Thyroid gland (tissue), 4 donors: ENCODE data around the gene SDC4. TPM values are rescaled to one million over a fixed set of nuclear protein-coding genes. Genes with fewer than 3 reads are reported as not detected.

Experiments
- DNase-seq, 2 donors: peaks; one replicate each; pipeline ENCODE4 v3.0.0-alpha.2; 2019
- H3K27ac ChIP-seq, 3 donors: fragments of 200-600 bp; sonication (generic); 1 replicate in 2 of 3; 2 replicates in 1 of 3; pipeline ENCODE4 v1.5.1; 2016 to 2019; ENCODE audit warnings: mild to moderate bottlenecking in 1 of 3, moderate library complexity in 1 of 3
- H3K27me3 ChIP-seq: fragments of 200-600 bp; sonication (generic); one replicate; pipeline ENCODE4 v1.5.1; 2019
- H3K36me3 ChIP-seq, 2 donors: fragments of 200-600 bp; sonication (generic); one replicate each; pipeline ENCODE4 v1.5.1; 2016 to 2019
- H3K4me1 ChIP-seq, 2 donors: fragments of 200-600 bp; sonication (generic); one replicate each; pipeline ENCODE4 v1.5.1; 2017 to 2019
- H3K4me3 ChIP-seq, 3 donors: fragments of 200-600 bp; sonication (generic); replicated peaks in 1 of 3; 1 replicate in 2 of 3; 2 replicates in 1 of 3; pipeline ENCODE4 v1.5.1; 2016; ENCODE audit warnings: mild to moderate bottlenecking in 1 of 3
- H3K9me3 ChIP-seq: fragments of 200-600 bp; sonication (generic); one replicate; pipeline ENCODE4 v1.5.1; 2017
- POLR2A ChIP-seq, 2 donors: fragments of 450-650 bp; IDR thresholded peaks; one replicate each; pipeline ENCODE4 v1.6.1; 2017; ENCODE audit warnings: antibody characterized with exemption in 2 of 2, mild to moderate bottlenecking in 2 of 2, moderate library complexity in 1 of 2
- WGBS, 2 donors: methylation state at CpG; one replicate each; pipeline ENCODE4 v1.1.5; 2017; 5-methylcytosine and 5-hydroxymethylcytosine counted together
- intact Hi-C: fragments of 100-400 bp; cut with DNase I; formaldehyde crosslinking; loops from one replicate; pipeline ENCODE4 v1.15.1; 2023
- total RNA-seq, 4 donors: library from RNA; depleted of rRNA; stranded (reverse); fragments of >200 nt; gene quantifications; one replicate each; pipeline ENCODE4 v1.2.3, GENCODE V29; 2016
- TF ChIP-seq, protein P1 (sequence below), 6 experiments: fragments of 200-600 bp in 3 of 6; fragments of 450-650 bp in 3 of 6; sonication (generic) in 3 of 6; IDR thresholded peaks; one replicate each; pipeline ENCODE4 v1.5.1; 2016 to 2019; ENCODE audit warnings: antibody characterized with exemption in 6 of 6, mild to moderate bottlenecking in 2 of 6, inconsistent platforms in 1 of 6, moderate library complexity in 1 of 6

Gene SDC4
- total RNA-seq, 4 donors from 2014 or later: 35.5 to 101 (median 63.3) TPM

DNA sequence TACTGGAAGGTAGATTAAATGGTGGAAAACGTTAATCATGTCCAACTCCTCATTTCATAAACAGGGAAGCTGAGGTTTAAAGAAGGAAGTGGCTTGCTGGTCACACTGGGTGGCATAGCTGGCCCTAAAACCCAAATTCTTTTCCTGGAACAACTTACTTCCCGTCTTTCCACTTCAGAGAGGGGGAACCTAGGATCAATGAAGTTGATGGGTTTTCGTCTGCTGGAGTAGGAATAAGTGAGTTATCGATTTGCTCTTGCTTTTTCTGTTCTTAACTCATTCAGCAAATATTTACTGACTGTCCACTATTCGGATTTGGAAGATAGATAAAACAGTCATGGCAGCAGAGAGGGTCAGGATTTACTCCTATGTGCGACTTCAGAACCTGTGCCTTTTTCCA is 13.6 kb upstream of the SDC4 start:
- Histone ChIP-seq H3K27ac (no peak overlapping the region), H3K27me3 (no peaks in the 10 kb centered on the region), H3K4me1 (peaks cover 25 to 42% of the 10 kb centered on the region in 2 donors), H3K36me3 (peaks cover 12 to 15% of the 10 kb centered on the region in 2 donors), H3K4me3 (no peak overlapping the region), H3K9me3 (no peaks in the 10 kb centered on the region)
- 85% methylated on average over 6 of the region's 6 CpGs for WGBS, 2 donors
- TF ChIP-seq, protein P1, sequence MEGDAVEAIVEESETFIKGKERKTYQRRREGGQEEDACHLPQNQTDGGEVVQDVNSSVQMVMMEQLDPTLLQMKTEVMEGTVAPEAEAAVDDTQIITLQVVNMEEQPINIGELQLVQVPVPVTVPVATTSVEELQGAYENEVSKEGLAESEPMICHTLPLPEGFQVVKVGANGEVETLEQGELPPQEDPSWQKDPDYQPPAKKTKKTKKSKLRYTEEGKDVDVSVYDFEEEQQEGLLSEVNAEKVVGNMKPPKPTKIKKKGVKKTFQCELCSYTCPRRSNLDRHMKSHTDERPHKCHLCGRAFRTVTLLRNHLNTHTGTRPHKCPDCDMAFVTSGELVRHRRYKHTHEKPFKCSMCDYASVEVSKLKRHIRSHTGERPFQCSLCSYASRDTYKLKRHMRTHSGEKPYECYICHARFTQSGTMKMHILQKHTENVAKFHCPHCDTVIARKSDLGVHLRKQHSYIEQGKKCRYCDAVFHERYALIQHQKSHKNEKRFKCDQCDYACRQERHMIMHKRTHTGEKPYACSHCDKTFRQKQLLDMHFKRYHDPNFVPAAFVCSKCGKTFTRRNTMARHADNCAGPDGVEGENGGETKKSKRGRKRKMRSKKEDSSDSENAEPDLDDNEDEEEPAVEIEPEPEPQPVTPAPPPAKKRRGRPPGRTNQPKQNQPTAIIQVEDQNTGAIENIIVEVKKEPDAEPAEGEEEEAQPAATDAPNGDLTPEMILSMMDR (IDR thresholded peaks at IDR 0.05): no peak
- TF ChIP-seq POLR2A (IDR thresholded peaks at IDR 0.05): no peak
- intact Hi-C loops: no loop called here
- no peak for DNase-seq

DNA sequence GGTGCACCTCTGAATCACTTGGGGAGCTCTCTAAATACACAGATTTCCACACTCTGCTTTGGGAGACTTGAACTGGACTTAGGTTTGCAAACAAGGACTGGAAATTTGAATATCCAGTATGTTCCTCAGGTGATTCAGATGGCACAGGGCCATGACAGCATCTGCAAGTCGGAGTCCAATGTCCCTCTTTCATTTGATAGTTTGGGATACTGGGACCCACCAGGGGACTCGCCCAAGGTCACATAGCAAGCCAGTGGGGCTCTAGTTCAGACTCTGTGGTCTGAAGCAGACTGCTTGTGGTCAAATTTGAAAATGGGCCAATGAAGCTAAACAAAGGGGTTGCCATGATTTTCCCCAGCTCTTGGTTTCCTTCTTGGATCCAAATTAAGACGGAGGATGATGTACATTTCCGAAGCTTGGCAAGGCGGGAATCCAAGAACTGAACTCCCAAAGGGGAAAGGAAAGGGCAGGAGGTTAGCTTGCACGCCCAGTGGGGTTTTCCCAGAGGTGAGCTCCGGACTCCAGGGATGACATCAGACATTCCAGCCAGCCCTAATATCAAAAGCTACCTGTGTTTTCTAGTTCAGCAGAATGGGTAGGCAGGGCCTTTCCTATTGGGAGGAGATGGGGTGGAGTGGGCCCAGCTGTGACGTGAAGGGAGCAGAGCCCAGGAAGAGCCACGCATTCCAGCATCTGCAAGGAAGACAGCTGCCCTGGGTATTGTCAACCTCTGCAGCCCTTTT is 11.4 kb upstream of the SDC4 start:
- H3K36me3 ChIP-seq: no peaks in the 10 kb centered on the region
- TF ChIP-seq, protein P1 (IDR thresholded peaks at IDR 0.05): no peak
- TF ChIP-seq POLR2A (IDR thresholded peaks at IDR 0.05): no peak
- no peak overlapping the region for H3K4me3 ChIP-seq
- intact Hi-C loops: no loop called here
- 66 to 82% methylated on average over 9 of the region's 9 CpGs for WGBS, 2 donors
- no peaks in the 10 kb centered on the region for H3K27me3 ChIP-seq
- H3K27ac ChIP-seq: peak overlapping the region; percentile 37 to 82 (median 81)
- H3K9me3 ChIP-seq: no peaks in the 10 kb centered on the region
- H3K4me1 ChIP-seq: peaks cover 25 to 46% of the 10 kb centered on the region in 2 donors
- no peak for DNase-seq

DNA sequence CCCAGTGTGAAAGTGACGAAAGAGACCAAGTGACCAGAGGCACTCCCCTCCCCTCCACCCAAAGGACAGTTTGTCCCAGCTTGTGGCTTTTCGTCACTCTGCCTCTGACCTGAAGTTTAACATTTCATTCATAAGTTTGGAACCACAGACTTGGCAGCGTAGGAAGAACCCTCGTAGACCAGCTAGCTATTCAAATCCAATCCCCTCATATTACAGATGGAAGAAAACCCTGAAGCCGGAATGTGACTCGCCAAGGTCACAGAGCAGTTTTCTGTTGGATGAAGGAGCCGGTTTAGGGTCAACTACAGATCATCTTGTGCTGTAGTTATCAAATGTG is 10.8 kb upstream of the SDC4 start:
- TF ChIP-seq POLR2A (IDR thresholded peaks at IDR 0.05): no peak
- TF ChIP-seq, protein P1 (IDR thresholded peaks at IDR 0.05): no peak
- Histone ChIP-seq H3K9me3 (no peaks in the 10 kb centered on the region), H3K27ac (peak overlapping the region; percentile 37 to 82 (median 81)), H3K36me3 (no peaks in the 10 kb centered on the region), H3K4me1 (peaks cover 23 to 44% of the 10 kb centered on the region in 2 donors), H3K4me3 (no peak overlapping the region), H3K27me3 (no peaks in the 10 kb centered on the region)
- no peak for DNase-seq
- 90 to 91% methylated on average over 7 of the region's 7 CpGs for WGBS, 2 donors
- intact Hi-C loops: no loop called here

DNA sequence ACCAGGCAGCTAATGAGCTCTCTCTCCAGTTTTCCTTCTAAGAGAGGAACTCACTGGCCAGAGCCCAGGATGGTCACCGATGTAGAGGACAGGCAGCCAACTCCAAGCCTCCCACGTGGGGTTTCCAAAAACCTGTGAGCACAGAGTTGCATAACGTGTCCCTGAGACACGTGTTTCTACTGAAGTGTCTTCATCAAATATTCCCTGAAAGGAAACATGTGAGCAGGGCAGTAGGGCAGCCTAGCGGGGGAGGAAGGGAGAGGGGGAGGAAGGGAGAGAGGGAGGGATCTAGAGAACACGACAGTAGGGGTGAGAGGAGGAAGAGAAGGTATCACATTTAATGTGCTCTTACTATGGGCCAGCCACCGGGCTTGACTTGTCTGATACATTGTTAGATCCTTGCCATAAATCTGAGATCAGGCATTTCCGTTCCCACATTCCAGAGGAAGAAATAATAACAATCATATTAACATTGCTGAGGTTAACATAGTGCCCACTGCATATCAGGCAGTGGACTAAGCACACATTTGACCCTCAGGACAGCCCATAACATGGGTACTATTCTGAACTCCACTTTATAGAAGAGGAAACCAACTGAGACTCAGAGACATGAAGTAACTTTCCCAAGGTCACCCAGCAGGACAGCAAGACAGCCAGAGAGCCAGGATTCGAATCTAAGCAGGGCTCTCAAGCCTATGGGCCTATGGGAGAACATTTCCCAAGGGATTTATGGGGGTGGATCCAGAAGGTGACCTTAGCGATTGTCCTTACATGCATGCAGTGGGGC is 10.3 kb upstream of the SDC4 start:
- WGBS, 2 donors: 25 to 35% methylated on average over 10 of the region's 10 CpGs
- intact Hi-C loops: no loop called here
- peaks cover 18 to 40% of the 10 kb centered on the region in 2 donors for H3K4me1 ChIP-seq
- no peak overlapping the region for H3K4me3 ChIP-seq
- H3K9me3 ChIP-seq: no peaks in the 10 kb centered on the region
- peak in 1 of 2 donors; percentile 56 for TF ChIP-seq POLR2A (IDR thresholded peaks at IDR 0.05)
- TF ChIP-seq, protein P1 (IDR thresholded peaks at IDR 0.05): peak in 1 of 6 experiments; percentile 18
- peak overlapping the region; percentile 37 to 82 (median 81) for H3K27ac ChIP-seq
- DNase-seq: peak; percentile 94 to 95
- H3K36me3 ChIP-seq: no peaks in the 10 kb centered on the region
- no peaks in the 10 kb centered on the region for H3K27me3 ChIP-seq
